HepG2 (cell line): ENCODE data around the gene GRAMD1A. TPM values are rescaled to one million over a fixed set of nuclear protein-coding genes. Genes with fewer than 3 reads are reported as not detected.

ENCODE experiments used
- HNRNPL ChIP-seq: fragments of 200-400 bp; formaldehyde crosslinking; IDR thresholded peaks from 2 replicates; pipeline ENCODE4 v1.6.1; 2017; ENCODE audit warnings: mild to moderate bottlenecking, low read depth, low read length
- JDP2 ChIP-seq: sonication (generic); formaldehyde crosslinking; IDR thresholded peaks from 2 replicates; pipeline ENCODE4 v1.8.1; 2022; ENCODE audit warnings: missing genetic modification reagents, borderline replicate concordance
- KAT7 ChIP-seq: IDR thresholded peaks from 2 replicates; pipeline ENCODE4 v1.6.1; 2018; ENCODE audit warnings: borderline replicate concordance, missing compliant biosample characterization
- KAT8 ChIP-seq: IDR thresholded peaks from 2 replicates; pipeline ENCODE4 v1.6.1; 2016; ENCODE audit warnings: missing genetic modification reagents, missing compliant biosample characterization
- KLF15 ChIP-seq: sonication (generic); formaldehyde crosslinking; IDR thresholded peaks from 2 replicates; pipeline ENCODE4 v1.8.1; 2023; ENCODE audit warnings: borderline replicate concordance, mild to moderate bottlenecking, inconsistent platforms, missing genetic modification reagents, mixed read lengths
- MIER3 ChIP-seq: IDR thresholded peaks from 2 replicates; pipeline ENCODE4 v1.6.1; 2016; ENCODE audit warnings: missing compliant biosample characterization, borderline replicate concordance
- NFKBIZ ChIP-seq: IDR thresholded peaks from 2 replicates; pipeline ENCODE4 v1.6.1; 2018; ENCODE audit warnings: missing genetic modification reagents, missing compliant biosample characterization
- PRDM4 ChIP-seq: sonication (generic); formaldehyde crosslinking; IDR thresholded peaks from 2 replicates; pipeline ENCODE4 v1.9.0; 2021; ENCODE audit warnings: missing genetic modification reagents, borderline replicate concordance
- SIN3A ChIP-seq: IDR thresholded peaks from 2 replicates; pipeline ENCODE4 v1.6.1; 2011; ENCODE audit warnings: low read depth, mild to moderate bottlenecking, control low read depth, low read length, borderline replicate concordance
- STAG1 ChIP-seq: sonication (generic); formaldehyde crosslinking; IDR thresholded peaks from 2 replicates; pipeline ENCODE4 v1.4.0; 2020; ENCODE audit warnings: missing genetic modification reagents
- UBTF ChIP-seq: sonication (generic); formaldehyde crosslinking; IDR thresholded peaks from 2 replicates; pipeline ENCODE4 v1.4.0; 2020; ENCODE audit warnings: mild to moderate bottlenecking, missing genetic modification reagents
- ZBTB46 ChIP-seq: sonication (generic); formaldehyde crosslinking; IDR thresholded peaks from 2 replicates; pipeline ENCODE4 v1.4.0; 2020; ENCODE audit warnings: mild to moderate bottlenecking, missing genetic modification reagents, borderline replicate concordance
- ZNF260 ChIP-seq: sonication (generic); formaldehyde crosslinking; IDR thresholded peaks from 2 replicates; pipeline ENCODE4 v1.4.0; 2020; ENCODE audit warnings: missing genetic modification reagents, low read depth, mild to moderate bottlenecking, borderline replicate concordance
- ZNF329 ChIP-seq: sonication (generic); formaldehyde crosslinking; IDR thresholded peaks from 2 replicates; pipeline ENCODE4 v1.9.0; 2021; ENCODE audit warnings: low read depth, mild to moderate bottlenecking, missing genetic modification reagents
- ZNF460 ChIP-seq: sonication (generic); formaldehyde crosslinking; IDR thresholded peaks from 2 replicates; pipeline ENCODE4 v1.5.1; 2020; ENCODE audit warnings: missing genetic modification reagents, mild to moderate bottlenecking, borderline replicate concordance
- ZNF556 ChIP-seq: sonication (generic); formaldehyde crosslinking; IDR thresholded peaks from 2 replicates; pipeline ENCODE4 v1.4.0; 2020; ENCODE audit warnings: mild to moderate bottlenecking, missing genetic modification reagents, borderline replicate concordance
- polyA plus RNA-seq, 8 experiments: library from polyadenylated mRNA; depleted of rRNA in 3 of 8; stranded (reverse) in 7 of 8; unstranded in 1 of 8; fragments of >200 nt; fragmentation: Illumina TruSeq in 4 of 8; extraction: Trizol in 4 of 8; gene quantifications; 2 replicates each; pipeline versions ENCODE4 v1.2.1 to v1.2.3, GENCODE V29; 2011 to 2016; ENCODE audit warnings: low read depth in 4 of 8, missing spikeins in 1 of 8, mixed read lengths in 1 of 8; ENCODE audit not compliant: insufficient read depth in 1 of 8
- total RNA-seq, 5 experiments: library from RNA; depleted of rRNA; stranded (reverse); fragments of >200 nt; fragmentation: Illumina TruSeq; extraction: Trizol; gene quantifications; 2 replicates each; pipeline ENCODE4 v1.2.3, GENCODE V29; 2016; ENCODE audit warnings: low read depth in 1 of 5
- TF ChIP-seq, protein P1 (sequence below): sonication (generic); formaldehyde crosslinking; IDR thresholded peaks from 2 replicates; pipeline ENCODE4 v1.8.0; 2022; ENCODE audit warnings: missing genetic modification reagents, mild to moderate bottlenecking, moderate library complexity, borderline replicate concordance
- TF ChIP-seq, protein P2 (sequence below): sonication (generic); formaldehyde crosslinking; IDR thresholded peaks from 2 replicates; pipeline ENCODE4 v1.9.0; 2022; ENCODE audit warnings: missing genetic modification reagents, mild to moderate bottlenecking, borderline replicate concordance

Gene GRAMD1A
- total and polyA plus RNA-seq, 2 of the 13 experiments (the other 11 are each of a cell fraction or from before 2014, with no cell fraction given): 14.7 to 181 TPM

GRCh38 chr19:34998777-34999497, 1.2 kb upstream of the GRAMD1A start (continued):
- no peak for TF ChIP-seq PRDM4 (CRISPR knock-in tag)
- TF ChIP-seq ZNF460 (CRISPR knock-in tag): no peak
- TF ChIP-seq, protein P1, sequence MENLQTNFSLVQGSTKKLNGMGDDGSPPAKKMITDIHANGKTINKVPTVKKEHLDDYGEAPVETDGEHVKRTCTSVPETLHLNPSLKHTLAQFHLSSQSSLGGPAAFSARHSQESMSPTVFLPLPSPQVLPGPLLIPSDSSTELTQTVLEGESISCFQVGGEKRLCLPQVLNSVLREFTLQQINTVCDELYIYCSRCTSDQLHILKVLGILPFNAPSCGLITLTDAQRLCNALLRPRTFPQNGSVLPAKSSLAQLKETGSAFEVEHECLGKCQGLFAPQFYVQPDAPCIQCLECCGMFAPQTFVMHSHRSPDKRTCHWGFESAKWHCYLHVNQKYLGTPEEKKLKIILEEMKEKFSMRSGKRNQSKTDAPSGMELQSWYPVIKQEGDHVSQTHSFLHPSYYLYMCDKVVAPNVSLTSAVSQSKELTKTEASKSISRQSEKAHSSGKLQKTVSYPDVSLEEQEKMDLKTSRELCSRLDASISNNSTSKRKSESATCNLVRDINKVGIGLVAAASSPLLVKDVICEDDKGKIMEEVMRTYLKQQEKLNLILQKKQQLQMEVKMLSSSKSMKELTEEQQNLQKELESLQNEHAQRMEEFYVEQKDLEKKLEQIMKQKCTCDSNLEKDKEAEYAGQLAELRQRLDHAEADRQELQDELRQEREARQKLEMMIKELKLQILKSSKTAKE (CRISPR knock-in tag): peak; percentile 24; the same call in 1 of the 2 replicates
- no peak for TF ChIP-seq MIER3 (CRISPR knock-in tag)
- TF ChIP-seq, protein P2, sequence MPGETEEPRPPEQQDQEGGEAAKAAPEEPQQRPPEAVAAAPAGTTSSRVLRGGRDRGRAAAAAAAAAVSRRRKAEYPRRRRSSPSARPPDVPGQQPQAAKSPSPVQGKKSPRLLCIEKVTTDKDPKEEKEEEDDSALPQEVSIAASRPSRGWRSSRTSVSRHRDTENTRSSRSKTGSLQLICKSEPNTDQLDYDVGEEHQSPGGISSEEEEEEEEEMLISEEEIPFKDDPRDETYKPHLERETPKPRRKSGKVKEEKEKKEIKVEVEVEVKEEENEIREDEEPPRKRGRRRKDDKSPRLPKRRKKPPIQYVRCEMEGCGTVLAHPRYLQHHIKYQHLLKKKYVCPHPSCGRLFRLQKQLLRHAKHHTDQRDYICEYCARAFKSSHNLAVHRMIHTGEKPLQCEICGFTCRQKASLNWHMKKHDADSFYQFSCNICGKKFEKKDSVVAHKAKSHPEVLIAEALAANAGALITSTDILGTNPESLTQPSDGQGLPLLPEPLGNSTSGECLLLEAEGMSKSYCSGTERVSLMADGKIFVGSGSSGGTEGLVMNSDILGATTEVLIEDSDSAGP (CRISPR knock-in tag): 0 out of 2 replicates have a peak, but pooled peaks have one; percentile 3
- no peak for TF ChIP-seq ZBTB46 (CRISPR knock-in tag)
- TF ChIP-seq ZNF556 (CRISPR knock-in tag): no peak
- TF ChIP-seq HNRNPL: no peak
- peak; percentile 51; the same call in 1 of the 2 replicates for TF ChIP-seq KAT8 (CRISPR knock-in tag)
- TF ChIP-seq JDP2 (CRISPR knock-in tag): no peak
- peak; percentile 44; the same call in 1 of the 2 replicates for TF ChIP-seq SIN3A
- TF ChIP-seq UBTF (CRISPR knock-in tag): no peak
- TF ChIP-seq ZNF329: 0 out of 2 replicates have a peak, but pooled peaks have one; percentile 31
- no peak for TF ChIP-seq STAG1 (CRISPR knock-in tag)
- no peak for TF ChIP-seq ZNF260 (CRISPR knock-in tag)
- no peak for TF ChIP-seq KLF15
- no peak for TF ChIP-seq NFKBIZ (CRISPR knock-in tag)
- TF ChIP-seq KAT7 (CRISPR knock-in tag): no peak
